Spleen (tissue), 7 donors: ENCODE data around the gene LIF.

Experiments
- POLR2A ChIP-seq, 3 donors: fragments of 450-650 bp; IDR thresholded peaks; one replicate each; pipeline ENCODE4 v1.5.1; 2017; ENCODE audit warnings: antibody characterized with exemption in 3 of 3, mild to moderate bottlenecking in 1 of 3
- POLR2AphosphoS5 ChIP-seq, 3 donors: sonication (generic); formaldehyde crosslinking; IDR thresholded peaks; one replicate each; pipeline ENCODE4 v1.5.1; 2017; ENCODE audit warnings: antibody characterized with exemption in 3 of 3
- TF ChIP-seq, protein P1 (sequence below), 11 experiments: fragments of 200-600 bp in 7 of 11; fragments of 450-650 bp in 4 of 11; sonication (generic) in 4 of 11; IDR thresholded peaks in 8 of 11; conservative IDR thresholded peaks in 3 of 11; 1 replicate in 7 of 11; 2 replicates in 4 of 11; pipeline versions ENCODE4 v1.4.0 to v1.8.0; 2016 to 2021; ENCODE audit warnings: antibody characterized with exemption in 11 of 11, inconsistent platforms in 4 of 11, mild to moderate bottlenecking in 1 of 11
- donor health status: DM: no; HTN: no; CAD: no; lungs with moderate emphysema.
- donor health status: DM: no; HTN: no; CAD: no.
- donor health status: DM: no; HTN: no; CAD: no.

DNA sequence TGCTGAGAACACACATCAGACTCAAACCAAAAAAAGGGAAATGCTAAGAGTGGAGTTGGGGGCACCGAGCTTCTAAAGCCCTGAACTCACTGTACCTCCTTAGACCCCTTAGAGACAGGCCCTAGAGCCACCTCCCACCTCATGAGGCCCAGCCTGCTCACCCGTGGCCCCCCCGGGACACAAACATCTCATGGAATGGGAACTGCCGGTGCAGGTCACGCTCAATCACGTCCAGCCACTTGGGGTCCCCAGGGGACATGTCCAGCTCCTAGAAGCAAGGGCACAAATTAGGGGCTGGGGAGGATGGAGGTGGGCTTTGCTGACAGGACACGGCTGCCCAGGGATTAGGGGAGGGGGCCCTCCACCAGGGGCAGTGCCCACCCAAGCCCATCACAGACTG, 49.0 kb upstream of the LIF start:
- TF ChIP-seq POLR2A (IDR thresholded peaks at IDR 0.05): no peak
- TF ChIP-seq, protein P1, sequence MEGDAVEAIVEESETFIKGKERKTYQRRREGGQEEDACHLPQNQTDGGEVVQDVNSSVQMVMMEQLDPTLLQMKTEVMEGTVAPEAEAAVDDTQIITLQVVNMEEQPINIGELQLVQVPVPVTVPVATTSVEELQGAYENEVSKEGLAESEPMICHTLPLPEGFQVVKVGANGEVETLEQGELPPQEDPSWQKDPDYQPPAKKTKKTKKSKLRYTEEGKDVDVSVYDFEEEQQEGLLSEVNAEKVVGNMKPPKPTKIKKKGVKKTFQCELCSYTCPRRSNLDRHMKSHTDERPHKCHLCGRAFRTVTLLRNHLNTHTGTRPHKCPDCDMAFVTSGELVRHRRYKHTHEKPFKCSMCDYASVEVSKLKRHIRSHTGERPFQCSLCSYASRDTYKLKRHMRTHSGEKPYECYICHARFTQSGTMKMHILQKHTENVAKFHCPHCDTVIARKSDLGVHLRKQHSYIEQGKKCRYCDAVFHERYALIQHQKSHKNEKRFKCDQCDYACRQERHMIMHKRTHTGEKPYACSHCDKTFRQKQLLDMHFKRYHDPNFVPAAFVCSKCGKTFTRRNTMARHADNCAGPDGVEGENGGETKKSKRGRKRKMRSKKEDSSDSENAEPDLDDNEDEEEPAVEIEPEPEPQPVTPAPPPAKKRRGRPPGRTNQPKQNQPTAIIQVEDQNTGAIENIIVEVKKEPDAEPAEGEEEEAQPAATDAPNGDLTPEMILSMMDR (IDR thresholded peaks at IDR 0.05 in 8 of 11, conservative IDR thresholded peaks at IDR 0.05 in 3 of 11): no peak
- TF ChIP-seq POLR2AphosphoS5 (IDR thresholded peaks at IDR 0.05): peak in 1 of 3 donors; percentile 34
